Mesangial cell (primary cell): Measurements from ENCODE around the gene MAGEE1. TPM values are rescaled to one million over a fixed set of nuclear protein-coding genes. Genes with fewer than 3 reads are reported as not detected.

Source experiments
- total RNA-seq: library from RNA; depleted of rRNA; stranded (reverse); fragments of >200 nt; gene quantifications from 2 replicates; pipeline ENCODE4 v1.2.3, GENCODE V29; 2015

The MAGEE1 gene, protein sequence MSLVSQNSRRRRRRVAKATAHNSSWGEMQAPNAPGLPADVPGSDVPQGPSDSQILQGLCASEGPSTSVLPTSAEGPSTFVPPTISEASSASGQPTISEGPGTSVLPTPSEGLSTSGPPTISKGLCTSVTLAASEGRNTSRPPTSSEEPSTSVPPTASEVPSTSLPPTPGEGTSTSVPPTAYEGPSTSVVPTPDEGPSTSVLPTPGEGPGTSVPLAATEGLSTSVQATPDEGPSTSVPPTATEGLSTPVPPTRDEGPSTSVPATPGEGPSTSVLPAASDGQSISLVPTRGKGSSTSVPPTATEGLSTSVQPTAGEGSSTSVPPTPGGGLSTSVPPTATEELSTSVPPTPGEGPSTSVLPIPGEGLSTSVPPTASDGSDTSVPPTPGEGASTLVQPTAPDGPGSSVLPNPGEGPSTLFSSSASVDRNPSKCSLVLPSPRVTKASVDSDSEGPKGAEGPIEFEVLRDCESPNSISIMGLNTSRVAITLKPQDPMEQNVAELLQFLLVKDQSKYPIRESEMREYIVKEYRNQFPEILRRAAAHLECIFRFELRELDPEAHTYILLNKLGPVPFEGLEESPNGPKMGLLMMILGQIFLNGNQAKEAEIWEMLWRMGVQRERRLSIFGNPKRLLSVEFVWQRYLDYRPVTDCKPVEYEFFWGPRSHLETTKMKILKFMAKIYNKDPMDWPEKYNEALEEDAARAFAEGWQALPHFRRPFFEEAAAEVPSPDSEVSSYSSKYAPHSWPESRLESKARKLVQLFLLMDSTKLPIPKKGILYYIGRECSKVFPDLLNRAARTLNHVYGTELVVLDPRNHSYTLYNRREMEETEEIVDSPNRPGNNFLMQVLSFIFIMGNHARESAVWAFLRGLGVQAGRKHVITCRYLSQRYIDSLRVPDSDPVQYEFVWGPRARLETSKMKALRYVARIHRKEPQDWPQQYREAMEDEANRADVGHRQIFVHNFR
- 1.5 and 2.5 TPM in 2 replicates for total RNA-seq

DNA sequence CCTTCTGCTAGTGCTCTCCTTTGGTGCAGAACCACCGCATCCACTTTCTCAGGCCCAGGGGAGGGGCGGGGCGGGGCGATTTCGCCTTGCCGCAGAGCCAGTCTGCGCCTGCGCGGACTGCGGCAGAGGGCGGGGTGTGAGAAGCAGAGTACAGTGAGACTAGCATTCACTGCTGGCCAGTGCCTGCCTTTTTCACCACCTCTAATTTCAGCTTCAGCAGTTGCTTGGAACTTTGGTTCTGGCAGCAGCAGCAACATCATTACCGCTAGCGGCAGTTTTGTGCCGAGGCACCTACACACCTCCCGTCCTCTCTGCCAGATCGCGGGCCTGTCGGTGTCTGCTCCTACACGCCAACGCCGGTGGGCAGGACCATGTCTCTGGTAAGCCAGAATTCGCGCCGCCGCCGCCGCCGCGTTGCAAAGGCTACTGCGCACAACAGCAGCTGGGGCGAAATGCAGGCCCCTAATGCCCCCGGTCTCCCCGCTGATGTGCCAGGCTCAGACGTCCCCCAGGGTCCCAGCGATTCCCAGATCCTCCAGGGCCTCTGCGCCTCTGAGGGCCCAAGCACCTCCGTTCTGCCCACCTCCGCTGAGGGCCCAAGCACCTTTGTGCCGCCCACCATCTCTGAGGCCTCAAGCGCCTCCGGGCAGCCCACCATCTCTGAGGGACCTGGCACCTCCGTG, at the start of gene MAGEE1:
Gene MAGEE1 (plus strand): TSS at position 151 of the 683 bp plus-strand sequence. CDS start 221 bp downstream, at position 372.

